HG02763 (cell line): ENCODE measurements around the gene TAOK1.

ENCODE experiments used
- ATAC-seq: cut with Tn5 transposase; IDR thresholded peaks from one replicate; pipeline ENCODE4 v1.9.1; 2021; ENCODE audit warnings: mild to moderate bottlenecking, moderate library complexity; ENCODE audit not compliant: unreplicated experiment

The TAOK1 gene

GRCh38 chr17:29593591-29594518, 203.7 kb downstream of the TAOK1 start:
- ATAC-seq, result no peak

- no peak for ATAC-seq
These were observed 204.4 kb downstream of the TAOK1 start for GRCh38 chr17:29594519-29595090.

DNA sequence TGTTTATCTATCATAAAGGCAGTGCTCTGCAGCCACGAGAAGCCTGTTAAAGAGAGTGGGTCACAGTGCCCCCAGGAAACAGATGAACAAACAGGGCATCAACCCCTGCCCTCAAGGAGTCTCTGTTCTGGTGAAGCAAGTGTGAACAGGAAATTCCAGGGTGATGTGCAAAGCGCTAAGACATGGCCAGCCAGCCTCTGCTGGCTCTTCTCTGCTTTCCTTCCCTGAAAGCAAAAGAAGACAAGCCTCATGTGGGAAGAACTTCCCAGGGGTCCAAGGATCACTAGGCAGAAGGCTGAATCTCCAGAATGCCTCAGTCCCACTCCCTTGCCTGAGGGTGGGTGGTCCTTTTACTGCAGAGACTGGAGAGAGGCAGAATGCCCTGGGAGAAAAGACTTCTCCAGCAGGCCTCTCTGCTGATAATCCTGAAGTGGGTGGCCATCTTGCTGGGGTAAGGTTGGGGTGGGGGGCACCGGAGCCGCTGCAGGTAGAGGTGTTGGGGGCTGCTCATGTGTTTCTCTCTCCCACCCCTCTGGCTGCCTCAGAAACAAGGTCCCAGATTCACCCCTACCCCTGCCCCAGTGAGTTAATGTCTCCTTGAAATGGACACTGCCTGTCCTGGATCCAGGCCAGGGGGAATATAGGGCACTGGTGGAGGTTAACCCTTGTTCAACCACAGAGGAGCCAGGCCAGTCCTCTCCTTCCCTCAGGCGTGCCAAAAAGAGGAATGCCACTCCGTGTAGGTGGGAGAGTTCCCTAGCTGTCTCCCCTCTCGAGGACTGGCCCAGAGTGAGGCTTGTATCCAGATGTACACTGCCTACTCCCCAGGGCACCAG, 205.2 kb downstream of the TAOK1 start:
- no peak for ATAC-seq

- no peak for ATAC-seq
These were observed 206.0 kb downstream of the TAOK1 start for GRCh38 chr17:29595943-29596774.

DNA sequence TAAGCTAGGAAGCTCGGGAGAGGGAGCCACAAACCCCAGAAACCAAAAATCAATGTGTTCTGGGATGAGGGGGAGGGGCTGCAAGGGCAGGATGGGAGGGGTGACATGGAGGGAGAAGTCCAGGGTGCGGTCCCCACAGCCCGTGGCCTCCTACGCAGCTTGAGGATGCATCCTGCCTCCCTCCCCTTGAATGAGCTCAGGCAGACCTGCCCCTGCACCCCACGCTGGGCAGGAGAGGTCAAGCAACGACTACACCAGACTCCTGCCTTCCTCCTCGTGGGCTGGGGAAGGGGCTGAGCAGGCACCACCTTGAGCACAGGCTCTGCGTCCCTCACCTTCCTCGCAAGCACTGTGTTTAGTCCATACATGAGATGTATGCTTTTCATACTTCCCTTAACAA, 206.6 kb downstream of the TAOK1 start:
- no peak for ATAC-seq

GRCh38 chr17:29597361-29598172, 207.4 kb downstream of the TAOK1 start:
- no peak for ATAC-seq
